Activated CD8-positive, alpha-beta memory T cell treated with anti-CD3 and anti-CD28 coated beads for 24 hours (primary cell): ENCODE measurements around the gene METAP1D.
"Not testable (repeated sequence)": the region's sequence is repeated elsewhere in the genome, so short reads cannot be mapped to it uniquely, and the experiment has no call there.

Source experiments
- DNase-seq: peaks from one replicate; pipeline ENCODE4 v3.0.0-alpha.2; 2020

METAP1D gene

DNA sequence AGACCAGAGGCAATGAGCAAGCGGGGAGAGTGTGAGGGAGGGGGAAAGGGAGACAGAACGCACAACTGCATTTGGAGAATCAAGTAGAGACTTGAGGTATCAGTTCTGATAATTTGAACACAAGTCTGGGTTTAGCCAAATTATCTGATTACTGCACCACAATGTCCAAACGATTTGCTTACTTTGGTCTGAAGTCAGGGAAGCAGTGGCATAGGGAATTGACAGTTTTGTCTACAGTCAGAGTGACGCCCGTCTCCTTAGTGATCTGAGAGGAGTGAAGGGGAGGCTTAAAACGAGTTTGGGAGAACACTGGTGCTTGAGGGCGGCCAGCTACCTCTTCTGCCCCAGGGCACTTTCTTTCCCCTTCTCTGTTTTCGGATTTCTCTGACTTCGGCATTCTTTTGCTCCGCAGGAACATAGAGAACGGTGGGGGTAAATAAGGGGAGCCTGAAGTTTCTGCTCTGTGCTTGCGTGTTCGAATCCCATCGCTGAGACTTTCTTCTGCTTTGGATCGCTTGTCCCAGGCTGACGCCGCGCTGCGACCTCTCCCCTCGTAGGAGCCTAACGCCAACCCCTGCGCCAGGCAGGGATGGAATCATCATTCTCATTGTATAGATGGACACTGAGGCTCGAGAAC is 105.8 kb downstream of the METAP1D start:
- DNase-seq: no peak

DNA sequence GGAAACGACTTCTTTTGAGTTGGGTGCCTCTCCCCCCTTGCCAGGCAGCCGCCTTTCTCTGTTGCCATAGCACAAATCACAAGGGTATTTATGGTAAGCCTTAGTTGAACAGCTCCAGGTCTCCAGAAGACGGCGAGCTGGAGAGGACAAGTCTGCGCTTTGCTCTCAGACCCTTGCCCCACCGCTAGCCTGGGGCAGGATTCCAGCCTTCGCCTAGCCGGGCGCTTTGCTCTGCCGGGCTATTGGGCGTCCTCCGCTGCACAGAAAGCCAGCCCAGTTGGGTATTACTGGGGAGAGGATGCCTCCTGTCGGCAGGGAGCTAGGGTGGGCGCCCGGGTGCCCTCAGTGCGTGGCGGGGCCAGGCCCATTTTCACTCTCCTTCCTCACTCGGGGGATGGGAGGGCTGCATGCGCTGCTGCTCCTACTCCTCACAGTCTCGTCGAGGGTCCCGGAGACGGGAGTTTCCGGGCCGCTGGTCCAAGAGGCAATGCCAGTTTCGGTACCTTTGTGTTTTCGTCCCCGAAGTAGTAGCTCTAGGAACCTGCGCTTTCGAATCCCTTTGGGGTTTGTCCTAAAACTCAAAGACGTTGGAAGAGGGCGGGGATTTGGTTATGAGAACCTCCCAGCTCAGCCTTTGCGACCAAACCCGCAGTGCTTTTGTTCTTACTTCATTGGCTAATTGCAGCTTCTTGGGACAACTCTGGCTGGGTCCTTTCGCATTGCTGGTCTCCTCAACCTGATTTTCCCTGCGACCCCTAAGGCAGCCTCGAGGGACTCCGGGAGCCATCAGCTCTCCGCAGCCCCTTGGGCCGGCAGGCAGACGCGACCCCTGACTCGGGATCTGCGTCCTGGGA is 106.6 kb downstream of the METAP1D start:
- peak; percentile 76 for DNase-seq

GRCh38 chr2:172107690-172108586 is 108.2 kb downstream of the METAP1D start:
- DNase-seq: no peak

DNA sequence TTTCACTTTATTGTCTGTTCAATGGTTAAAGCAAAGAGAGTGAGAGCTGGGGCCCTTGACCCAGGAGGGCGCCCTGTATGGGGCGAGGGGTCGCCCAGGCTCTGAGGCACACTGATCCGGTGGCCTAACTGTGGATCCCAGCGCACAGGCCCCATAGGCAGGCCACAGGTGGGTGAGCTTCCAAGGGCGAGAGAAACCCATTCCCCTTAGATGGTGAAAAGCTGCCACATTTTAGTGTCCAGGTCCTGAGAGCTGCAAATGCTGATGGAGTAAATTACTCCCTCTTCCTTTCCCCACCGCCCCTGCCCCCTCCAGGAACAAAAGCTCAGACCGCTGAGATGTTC is 108.8 kb downstream of the METAP1D start:
- no peak for DNase-seq

- no peak for DNase-seq
Measured at GRCh38 chr2:172109256-172109987, 109.7 kb downstream of the METAP1D start.

GRCh38 chr2:172109988-172110811 is 110.4 kb downstream of the METAP1D start:
- no peak for DNase-seq

GRCh38 chr2:172113617-172114016 is 113.9 kb downstream of the METAP1D start:
- no peak for DNase-seq

GRCh38 chr2:172114176-172114575 is 114.4 kb downstream of the METAP1D start:
- DNase-seq: not testable (repeated sequence)

- DNase-seq: no peak
Measured at GRCh38 chr2:172114579-172114978, 114.8 kb downstream of the METAP1D start.

DNA sequence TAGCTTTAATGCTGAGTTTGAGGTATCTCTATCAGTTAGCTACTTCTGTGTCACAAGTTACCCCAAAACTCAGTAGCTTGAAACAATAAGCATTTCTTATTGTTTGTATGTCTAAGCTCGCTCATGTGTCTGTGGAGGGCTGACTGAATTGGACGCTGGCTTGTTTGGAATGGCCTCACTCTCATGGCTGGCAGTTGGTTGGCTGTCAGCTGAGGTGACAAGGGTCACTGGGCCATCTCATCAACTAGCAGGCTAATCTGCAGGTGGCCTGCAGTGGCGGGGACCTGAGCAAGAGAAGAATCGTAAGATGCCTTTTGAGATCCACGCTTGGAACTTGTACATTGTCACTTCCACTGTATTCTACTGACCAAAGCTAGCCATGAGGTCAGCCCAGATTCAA is 116.4 kb downstream of the METAP1D start:
- DNase-seq: no peak

GRCh38 chr2:172119089-172119488 is 119.3 kb downstream of the METAP1D start:
- no peak for DNase-seq

GRCh38 chr2:172120118-172120517 is 120.4 kb downstream of the METAP1D start:
- no peak for DNase-seq

DNA sequence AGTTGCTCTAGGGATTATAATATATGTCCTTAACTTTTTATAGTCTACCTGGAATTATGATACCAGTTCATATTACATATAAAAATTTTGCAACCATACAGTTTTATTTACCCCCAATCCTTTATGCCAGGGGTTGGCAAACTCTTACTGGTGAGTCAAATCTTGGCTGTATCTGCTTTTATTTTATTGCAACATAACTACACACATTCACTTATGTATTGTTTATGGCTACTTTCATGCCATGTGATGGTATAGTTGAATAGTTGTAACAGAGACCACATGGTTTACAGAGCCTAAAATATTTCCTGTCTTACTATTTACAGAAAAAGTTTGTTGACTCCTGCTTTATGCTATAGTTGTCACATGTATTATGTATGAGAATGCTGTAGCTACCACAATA is 128.7 kb downstream of the METAP1D start:
- DNase-seq: no peak

DNA sequence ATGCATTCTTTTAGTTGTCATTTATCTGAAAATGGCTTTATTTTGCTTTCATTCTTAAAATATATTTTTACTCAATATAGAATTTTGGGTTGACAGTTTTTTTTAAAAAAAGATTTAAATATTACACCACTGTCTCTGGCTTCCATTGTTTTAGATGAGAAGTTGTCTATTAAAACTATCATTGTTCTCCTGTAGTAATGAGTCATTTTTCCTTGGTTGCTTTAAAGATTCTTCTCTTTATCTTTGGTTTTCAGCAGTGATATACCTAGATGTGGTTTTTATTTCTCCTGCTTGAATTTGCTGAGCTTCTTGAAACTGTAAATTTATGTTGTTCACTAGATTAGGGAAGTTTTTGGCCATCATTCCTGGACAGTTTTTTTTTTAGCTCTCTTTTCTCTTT is 129.7 kb downstream of the METAP1D start:
- no peak for DNase-seq
